MG63 (cell line): Measurements from ENCODE around the gene FGD3. TPM values are rescaled to one million over a fixed set of nuclear protein-coding genes. Genes with fewer than 3 reads are reported as not detected.
"Not testable (repeated sequence)": the region's sequence is repeated elsewhere in the genome, so short reads cannot be mapped to it uniquely, and the experiment has no call there.

Experiments used
- DNase-seq: peaks from one replicate; pipeline ENCODE4 v3.0.0-alpha.2; 2020
- H3K27me3 ChIP-seq: fragments of 250-450 bp; sonication (Bioruptor Pico); 2 replicates; pipeline ENCODE4 v1.5.1; 2020; ENCODE audit warnings: mild to moderate bottlenecking, moderate library complexity
- H3K36me3 ChIP-seq: fragments of 250-450 bp; sonication (Bioruptor Pico); 2 replicates; pipeline ENCODE4 v1.5.1; 2020; ENCODE audit warnings: mild to moderate bottlenecking, moderate library complexity
- H3K4me3 ChIP-seq: fragments of 250-450 bp; sonication (Bioruptor Pico); 2 replicates; pipeline ENCODE4 v1.5.1; 2020; ENCODE audit warnings: mild to moderate bottlenecking, moderate library complexity
- H3K9me3 ChIP-seq: fragments of 250-450 bp; sonication (Bioruptor Pico); 2 replicates; pipeline ENCODE4 v1.5.1; 2020; ENCODE audit warnings: mild to moderate bottlenecking, moderate library complexity
- total RNA-seq: library from RNA; depleted of rRNA; stranded (reverse); fragments of >200 nt; shearing (Covaris generic); gene quantifications from 2 replicates; pipeline ENCODE4 v1.2.3, GENCODE V29; 2014; ENCODE audit warnings: low replicate concordance

The FGD3 gene
- total RNA-seq, 1 experiment from 2014 or later: not detected

DNA sequence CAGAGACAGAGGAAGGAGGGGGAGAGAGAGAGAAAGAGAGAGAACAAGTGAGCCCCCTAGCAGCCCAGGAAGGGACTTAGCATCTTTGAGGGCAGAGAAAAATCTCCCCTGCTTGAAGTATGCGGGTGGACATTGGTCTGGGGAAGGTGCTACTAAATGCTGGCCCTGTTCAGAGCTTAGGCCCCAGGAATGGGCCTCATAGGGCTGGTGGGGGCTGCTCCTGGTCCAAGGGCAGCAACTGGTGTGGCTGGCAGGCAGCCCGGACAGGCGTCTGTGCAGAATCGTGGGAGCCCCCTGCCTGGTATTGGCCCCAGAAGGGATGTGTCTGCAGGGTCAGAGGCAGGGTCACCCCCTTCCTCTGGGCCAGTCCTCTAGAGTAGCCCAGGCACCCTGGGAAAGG lies 63.4 kb downstream of the FGD3 start:
- Histone ChIP-seq H3K27me3 (no peaks in the 10 kb centered on the region), H3K36me3 (no peaks in the 10 kb centered on the region), H3K9me3 (no peaks in the 10 kb centered on the region), H3K4me3 (no peak overlapping the region)
- no peak for DNase-seq

- no peaks in the 10 kb centered on the region for H3K9me3 ChIP-seq
- no peaks in the 10 kb centered on the region for H3K27me3 ChIP-seq
- H3K36me3 ChIP-seq: no peaks in the 10 kb centered on the region
- H3K4me3 ChIP-seq: no peak overlapping the region
- DNase-seq: no peak
These were observed 63.8 kb downstream of the FGD3 start for GRCh38 chr9:93011114-93011513.

DNA sequence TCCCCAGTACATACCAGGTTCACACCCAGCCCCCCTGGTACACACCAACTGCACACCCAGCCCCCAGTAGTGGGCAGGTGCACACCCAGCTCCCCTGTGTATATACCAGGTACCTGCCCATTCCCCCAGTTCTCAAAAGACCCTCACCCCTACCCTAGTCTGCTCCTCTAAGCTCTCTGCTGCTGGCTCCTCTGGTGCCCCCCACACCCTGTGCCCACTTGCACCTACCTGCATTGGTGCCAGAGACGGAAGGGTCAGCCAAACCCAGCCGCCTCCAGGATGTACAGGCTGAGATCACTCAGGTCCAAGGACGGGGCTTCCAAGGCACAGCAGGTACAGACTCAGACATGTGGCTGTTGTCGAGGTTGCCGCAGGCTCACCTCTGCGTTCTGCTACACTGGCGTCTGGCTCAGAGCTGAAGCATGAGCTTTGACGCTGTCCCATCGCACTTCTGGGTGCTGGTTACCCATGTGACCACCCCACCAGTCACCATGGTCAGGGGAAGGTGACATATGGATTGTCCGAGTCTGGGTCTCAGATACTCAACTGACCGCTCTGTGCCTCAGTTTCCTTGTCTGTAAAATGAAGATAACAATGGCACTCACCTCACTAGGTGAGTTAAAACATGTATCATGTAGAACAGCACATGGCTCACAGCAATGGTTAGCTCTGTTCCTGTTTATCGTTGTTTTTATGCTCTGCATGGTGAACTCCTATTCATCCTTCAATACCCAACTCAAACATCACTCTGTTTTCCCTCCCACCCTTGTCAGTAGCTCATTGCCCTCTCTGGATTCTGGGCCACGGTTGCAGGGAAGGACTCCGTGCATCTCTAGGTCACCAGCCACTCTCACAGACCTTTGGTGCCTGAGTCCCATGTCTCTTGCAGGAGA lies 65.9 kb downstream of the FGD3 start:
- no peaks in the 10 kb centered on the region for H3K27me3 ChIP-seq
- DNase-seq: no peak

DNA sequence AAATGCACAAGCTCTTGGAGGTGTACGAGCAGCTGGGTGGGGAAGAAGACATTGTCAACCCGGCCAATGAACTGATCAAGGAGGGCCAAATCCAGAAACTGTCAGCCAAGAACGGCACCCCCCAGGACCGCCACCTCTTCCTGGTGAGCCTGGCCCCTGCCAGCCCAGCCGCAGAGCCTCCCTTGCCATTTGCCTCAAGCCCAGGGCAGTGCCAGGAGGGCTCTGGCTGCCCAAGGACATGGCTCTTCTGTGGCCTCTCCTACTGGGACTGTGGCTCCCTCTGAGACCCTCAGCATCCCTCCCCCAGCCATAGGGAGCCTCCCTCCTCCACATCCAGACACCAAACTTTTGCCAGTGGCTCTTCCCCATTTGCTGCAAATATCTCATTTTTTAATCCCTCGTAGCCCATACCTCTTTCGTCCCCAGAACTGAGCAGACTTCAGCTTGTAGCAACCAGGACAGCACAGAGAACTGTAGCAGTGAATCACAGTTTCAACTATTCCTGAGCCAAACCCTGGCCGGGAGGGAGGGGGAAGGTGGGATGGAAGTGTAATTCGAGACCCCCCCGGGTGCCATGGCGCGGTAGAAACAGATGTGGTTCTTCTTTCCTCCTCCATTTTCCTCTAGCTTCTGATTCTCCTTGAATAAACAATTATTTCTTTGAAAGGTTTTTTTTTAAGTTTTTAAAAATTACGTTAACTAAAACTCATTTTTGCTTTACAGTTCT lies 66.7 kb downstream of the FGD3 start:
- no peaks in the 10 kb centered on the region for H3K9me3 ChIP-seq
- no peak for DNase-seq
- H3K27me3 ChIP-seq: no peaks in the 10 kb centered on the region
- no peak overlapping the region for H3K4me3 ChIP-seq
- H3K36me3 ChIP-seq: no peaks in the 10 kb centered on the region

More for the DNA sequence above, 65.9 kb downstream of the FGD3 start:
- no peaks in the 10 kb centered on the region for H3K36me3 ChIP-seq
- no peak overlapping the region for H3K4me3 ChIP-seq
- no peaks in the 10 kb centered on the region for H3K9me3 ChIP-seq

DNA sequence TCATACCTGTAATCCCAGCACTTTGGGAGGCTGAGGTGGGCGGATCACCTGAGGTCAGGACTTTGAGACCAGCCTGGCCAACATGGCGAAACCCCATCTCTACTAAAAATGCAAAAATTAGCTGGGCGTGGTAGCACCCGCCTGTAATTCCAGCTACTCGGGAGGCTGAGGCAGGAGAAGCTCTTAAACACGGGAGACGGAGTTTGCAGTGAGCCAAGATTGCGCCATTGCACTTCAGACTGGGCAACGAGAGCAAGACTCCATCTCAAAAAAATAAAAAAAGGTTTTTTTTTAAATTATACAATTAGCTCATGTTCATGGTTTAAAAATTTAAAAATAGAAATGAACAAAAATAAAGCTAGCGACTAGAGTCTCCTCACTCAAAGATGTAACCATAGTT lies 67.9 kb downstream of the FGD3 start:
- H3K36me3 ChIP-seq, DNase-seq, H3K27me3 ChIP-seq, H3K9me3 ChIP-seq, H3K4me3 ChIP-seq: not testable (repeated sequence)

GRCh38 chr9:93017621-93018020 lies 70.3 kb downstream of the FGD3 start:
- no peak overlapping the region for H3K4me3 ChIP-seq
- no peaks in the 10 kb centered on the region for H3K36me3 ChIP-seq
- H3K9me3 ChIP-seq: no peaks in the 10 kb centered on the region
- no peaks in the 10 kb centered on the region for H3K27me3 ChIP-seq
- DNase-seq: no peak

DNA sequence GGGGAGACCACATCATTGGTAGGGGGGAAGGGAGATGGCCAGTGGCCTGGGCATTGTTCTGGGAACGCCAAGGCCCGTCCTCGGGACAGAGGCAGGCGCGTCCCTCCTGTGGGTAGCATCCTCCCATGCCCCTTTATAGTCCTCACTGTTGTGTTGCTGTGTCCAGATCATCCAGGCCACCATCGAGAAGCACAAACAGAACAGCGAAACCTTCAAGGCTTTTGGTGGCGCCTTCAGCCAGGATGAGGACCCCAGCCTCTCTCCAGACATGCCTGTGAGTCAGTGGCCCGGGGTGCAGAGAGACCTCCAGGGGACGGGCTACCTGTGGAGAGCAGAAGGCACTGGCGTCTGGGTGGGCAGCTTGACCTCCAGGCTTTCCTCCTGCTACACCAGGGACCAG lies 72.8 kb downstream of the FGD3 start:
- Histone ChIP-seq H3K4me3 (no peak overlapping the region), H3K9me3 (no peaks in the 10 kb centered on the region), H3K36me3 (no peaks in the 10 kb centered on the region), H3K27me3 (no peaks in the 10 kb centered on the region)
- DNase-seq: no peak

GRCh38 chr9:93020771-93021670 lies 73.7 kb downstream of the FGD3 start:
- Histone ChIP-seq H3K27me3 (no peaks in the 10 kb centered on the region), H3K36me3 (no peaks in the 10 kb centered on the region), H3K4me3 (no peak overlapping the region), H3K9me3 (no peaks in the 10 kb centered on the region)
- no peak for DNase-seq

DNA sequence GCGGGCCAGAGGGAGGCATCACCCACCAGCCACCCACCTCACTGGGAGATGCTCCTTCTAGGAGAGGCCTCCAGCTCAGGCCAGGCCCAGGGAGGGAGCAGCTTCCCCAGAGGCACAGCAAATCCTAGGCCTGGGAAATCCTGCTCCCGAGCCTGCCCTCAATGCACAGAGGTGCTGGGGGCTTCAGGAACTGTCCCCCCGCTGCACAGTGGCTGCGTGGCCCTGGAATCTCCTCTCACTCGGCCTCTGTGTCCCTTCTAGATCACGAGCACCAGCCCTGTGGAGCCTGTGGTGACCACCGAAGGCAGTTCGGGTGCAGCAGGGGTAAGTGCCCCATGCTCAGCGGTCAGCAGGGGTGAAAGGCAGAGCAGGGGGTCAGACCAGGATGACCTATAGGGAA lies 74.7 kb downstream of the FGD3 start:
- H3K9me3 ChIP-seq: no peaks in the 10 kb centered on the region
- no peak overlapping the region for H3K4me3 ChIP-seq
- no peaks in the 10 kb centered on the region for H3K36me3 ChIP-seq
- H3K27me3 ChIP-seq: no peaks in the 10 kb centered on the region
- no peak for DNase-seq

DNA sequence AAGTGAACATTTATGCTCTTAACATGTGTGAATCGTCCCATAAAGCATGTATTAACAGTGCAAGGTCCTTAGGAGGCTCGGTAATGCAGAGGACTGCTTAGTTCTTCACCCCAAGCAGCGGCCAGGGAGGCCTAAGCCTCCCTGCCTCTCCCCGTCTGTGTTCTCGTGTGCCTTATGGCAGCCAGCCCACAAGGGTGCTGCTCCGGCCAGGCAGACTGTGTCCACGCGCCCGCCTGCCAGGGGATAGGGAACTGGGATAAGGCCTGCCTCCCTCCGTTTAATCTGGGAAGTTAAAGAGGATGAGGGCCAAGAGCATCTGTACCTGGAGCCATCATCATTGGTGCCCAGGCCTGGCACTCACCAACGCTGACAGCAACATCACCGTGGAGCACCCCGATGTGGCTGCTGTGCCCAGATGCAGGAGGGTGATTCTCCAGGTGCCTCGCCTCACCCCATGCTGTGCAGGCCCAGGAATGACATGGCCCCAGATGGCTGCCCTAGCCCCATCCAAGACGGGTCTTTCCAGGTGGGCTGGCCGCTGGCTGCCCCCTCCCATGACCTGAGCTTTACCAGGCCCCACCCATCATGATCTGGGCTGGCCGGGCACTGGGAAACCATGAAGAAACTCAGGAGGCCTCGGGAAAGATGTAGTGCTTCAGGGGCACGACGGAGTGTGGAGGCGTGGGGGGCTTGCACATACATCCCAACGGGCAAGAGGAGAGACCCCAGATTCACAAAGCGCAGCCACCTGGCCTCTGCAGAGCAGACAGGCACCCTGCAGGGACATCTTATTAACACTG lies 75.6 kb downstream of the FGD3 start:
- Histone ChIP-seq H3K9me3 (no peaks in the 10 kb centered on the region), H3K36me3 (no peaks in the 10 kb centered on the region), H3K27me3 (no peaks in the 10 kb centered on the region), H3K4me3 (no peak overlapping the region)
- no peak for DNase-seq

DNA sequence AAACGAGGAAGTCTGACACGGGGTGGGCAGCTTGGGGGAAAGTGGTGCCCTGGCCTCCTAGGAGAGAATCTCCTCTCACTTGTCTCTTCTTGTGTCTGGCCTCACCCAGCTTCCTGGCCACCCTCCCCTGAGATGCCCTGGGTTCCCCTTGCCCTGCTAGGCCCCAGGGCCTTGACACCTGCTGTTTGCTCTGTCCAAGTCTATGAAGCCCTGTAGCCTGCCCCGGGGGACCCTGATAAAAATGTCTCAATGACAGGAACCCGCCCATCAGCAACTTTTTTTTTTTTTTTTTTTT lies 76.1 kb downstream of the FGD3 start:
- no peaks in the 10 kb centered on the region for H3K36me3 ChIP-seq
- H3K4me3 ChIP-seq: no peak overlapping the region
- no peaks in the 10 kb centered on the region for H3K9me3 ChIP-seq
- DNase-seq: no peak
- no peaks in the 10 kb centered on the region for H3K27me3 ChIP-seq

- Histone ChIP-seq H3K36me3 (no peaks in the 10 kb centered on the region), H3K9me3 (no peaks in the 10 kb centered on the region), H3K27me3 (no peaks in the 10 kb centered on the region), H3K4me3 (no peak overlapping the region)
- DNase-seq: no peak
These were observed 77.3 kb downstream of the FGD3 start for GRCh38 chr9:93024646-93024910.

GRCh38 chr9:93024986-93025630 lies 77.8 kb downstream of the FGD3 start:
- Histone ChIP-seq H3K4me3 (no peak overlapping the region), H3K36me3 (no peaks in the 10 kb centered on the region), H3K27me3 (no peaks in the 10 kb centered on the region), H3K9me3 (no peaks in the 10 kb centered on the region)
- no peak for DNase-seq

- Histone ChIP-seq H3K9me3 (no peaks in the 10 kb centered on the region), H3K27me3 (no peaks in the 10 kb centered on the region), H3K36me3 (no peaks in the 10 kb centered on the region), H3K4me3 (no peak overlapping the region)
- no peak for DNase-seq
These were observed 78.4 kb downstream of the FGD3 start for GRCh38 chr9:93025736-93026135.

- H3K36me3 ChIP-seq: no peaks in the 10 kb centered on the region
- no peaks in the 10 kb centered on the region for H3K27me3 ChIP-seq
- H3K4me3 ChIP-seq: no peak overlapping the region
- DNase-seq: no peak
- no peaks in the 10 kb centered on the region for H3K9me3 ChIP-seq
These were observed 79.3 kb downstream of the FGD3 start for GRCh38 chr9:93026640-93027039.

GRCh38 chr9:93027750-93028149 lies 80.4 kb downstream of the FGD3 start:
- no peak overlapping the region for H3K4me3 ChIP-seq
- H3K27me3 ChIP-seq: no peaks in the 10 kb centered on the region
- H3K36me3 ChIP-seq: no peaks in the 10 kb centered on the region
- H3K9me3 ChIP-seq: no peaks in the 10 kb centered on the region
- no peak for DNase-seq
